Measurements from ENCODE around the gene ZNF546.

GRCh38 chr19:39993605-39994004 lies 3.3 kb upstream of the ZNF546 start:
- TF ChIP-seq POLR2AphosphoS5 (IDR thresholded peaks at IDR 0.05; ENCODE audit: borderline replicate concordance, low read depth, low read length) (no peak), EZH2 (IDR thresholded peaks at IDR 0.05) (no peak), FOXP2 (optimal IDR thresholded peaks at IDR 0.05; ENCODE audit: control extremely low read depth, extremely low read length, insufficient read depth) (no peak)

Measured in SK-N-MC (cell line).